NOMO-1 (cell line): ENCODE results near the gene GMEB2.
A peak's percentile ranks its signal among the peaks of the same experiment; 100 is the strongest.
"Not testable (repeated sequence)": the region's sequence is repeated elsewhere in the genome, so short reads cannot be mapped to it uniquely, and the experiment has no call there.

Source experiments
- DNase-seq, 2 experiments: peaks; one replicate each; lab custom pipeline; 2025; ENCODE audit not compliant: unreplicated experiment in 2 of 2; lab: John Stamatoyannopoulos, UW

The GMEB2 gene

DNA sequence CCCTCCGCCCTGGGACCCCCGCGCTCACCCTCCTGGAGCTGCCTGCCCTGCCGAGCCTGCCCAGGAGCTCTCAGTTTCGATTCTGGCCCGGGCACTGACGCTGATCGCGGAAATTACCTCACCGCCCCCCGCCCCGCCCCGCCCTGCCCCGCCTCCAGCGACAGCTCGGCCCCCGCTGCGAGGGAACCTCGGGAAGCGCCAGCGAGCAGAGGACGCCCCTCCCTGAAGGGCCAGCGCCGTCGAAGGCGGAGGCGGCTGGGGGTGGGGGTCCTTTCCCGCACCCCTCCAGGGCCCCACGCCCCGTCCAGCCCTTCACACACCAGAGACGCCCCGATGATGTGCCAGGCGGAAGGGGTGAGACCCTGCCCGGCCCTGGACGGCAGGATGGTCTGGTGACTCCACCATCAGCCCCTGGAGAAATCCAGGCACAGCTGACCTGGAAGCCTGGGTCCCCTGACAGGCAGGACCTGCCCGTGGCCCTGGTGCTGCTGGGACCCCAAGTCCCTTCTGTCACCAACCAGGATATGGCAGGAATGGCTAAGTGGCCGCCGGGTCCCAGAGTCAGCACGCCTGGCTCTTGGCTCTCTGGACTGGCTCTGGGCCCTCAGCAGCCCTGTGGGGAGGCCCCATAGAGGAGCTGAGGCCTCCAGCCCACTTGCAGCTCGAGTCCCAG, 52.6 kb downstream of the GMEB2 start, which contains the start of gene HELZ2:
HELZ2 (minus strand) TSS at position 84 of the 673 bp plus-strand sequence. CDS start 1,854 bp downstream, outside the sequence.
- peak; percentile 58 to 74 for DNase-seq

DNA sequence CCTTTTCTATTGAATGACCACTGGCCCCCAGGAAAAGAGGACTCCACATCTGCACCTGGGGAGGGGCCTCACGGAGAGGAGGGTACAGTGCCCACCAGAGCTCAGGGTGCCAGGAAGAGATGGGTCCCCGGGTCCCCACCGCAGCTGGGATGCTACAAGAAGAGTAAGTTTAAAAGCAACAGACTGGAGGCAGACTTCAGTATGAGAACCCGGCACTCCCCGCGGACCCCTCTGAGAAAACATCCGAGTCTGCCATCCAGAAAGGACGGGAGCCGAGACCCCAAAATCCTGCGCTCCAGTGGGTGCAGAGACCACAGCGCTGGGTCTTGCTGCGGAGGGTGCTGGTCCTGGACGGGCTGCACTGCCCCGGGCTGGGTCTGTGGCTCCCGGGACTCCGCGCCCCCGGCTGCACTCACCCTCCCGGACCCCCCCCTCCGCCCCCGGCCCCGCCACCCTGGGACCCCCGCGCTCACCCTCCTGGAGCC, 53.2 kb downstream of the GMEB2 start:
- no peak for DNase-seq

DNA sequence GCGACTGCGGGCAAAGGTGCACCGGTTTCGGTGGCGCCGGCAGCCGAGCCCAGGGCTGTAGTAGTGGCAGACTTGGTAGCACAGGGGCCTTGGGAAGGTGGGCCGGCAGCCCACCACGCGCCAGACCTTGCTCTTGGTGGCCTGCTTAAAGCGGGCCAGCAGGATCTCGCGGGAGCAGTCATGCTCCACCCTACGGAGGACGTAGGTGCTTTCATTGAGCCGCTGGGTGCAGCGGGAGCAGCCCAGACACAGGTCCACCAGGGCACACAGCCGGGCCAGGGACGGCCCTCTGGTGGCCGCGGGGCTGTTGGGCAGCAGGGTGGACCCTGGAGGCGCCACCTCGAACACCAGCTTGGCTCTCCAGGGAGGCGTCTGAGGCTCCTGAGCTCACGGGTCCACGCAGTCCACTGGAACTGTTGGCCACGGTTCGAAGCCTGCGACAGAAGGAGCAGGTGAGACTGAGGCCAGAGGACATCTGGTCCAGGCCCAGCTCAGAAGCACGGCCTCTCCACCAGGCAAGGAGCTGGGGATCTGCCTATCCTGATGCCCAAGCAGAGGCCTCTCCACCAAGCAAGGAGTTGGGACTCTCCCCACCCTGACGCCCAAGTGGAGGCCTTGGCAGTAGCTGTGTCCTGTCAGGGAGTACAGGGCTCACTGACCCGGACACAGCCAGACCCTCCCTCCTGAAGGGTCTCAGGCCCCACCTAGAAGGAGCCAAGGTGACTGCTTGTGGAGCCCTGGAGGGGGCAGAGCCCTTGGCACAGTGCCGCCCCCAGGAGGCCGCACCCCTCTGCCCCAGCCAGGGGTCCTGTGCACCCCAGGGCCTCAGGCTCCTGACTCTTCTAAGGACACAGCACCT, 53.9 kb downstream of the GMEB2 start:
- no peak for DNase-seq

DNA sequence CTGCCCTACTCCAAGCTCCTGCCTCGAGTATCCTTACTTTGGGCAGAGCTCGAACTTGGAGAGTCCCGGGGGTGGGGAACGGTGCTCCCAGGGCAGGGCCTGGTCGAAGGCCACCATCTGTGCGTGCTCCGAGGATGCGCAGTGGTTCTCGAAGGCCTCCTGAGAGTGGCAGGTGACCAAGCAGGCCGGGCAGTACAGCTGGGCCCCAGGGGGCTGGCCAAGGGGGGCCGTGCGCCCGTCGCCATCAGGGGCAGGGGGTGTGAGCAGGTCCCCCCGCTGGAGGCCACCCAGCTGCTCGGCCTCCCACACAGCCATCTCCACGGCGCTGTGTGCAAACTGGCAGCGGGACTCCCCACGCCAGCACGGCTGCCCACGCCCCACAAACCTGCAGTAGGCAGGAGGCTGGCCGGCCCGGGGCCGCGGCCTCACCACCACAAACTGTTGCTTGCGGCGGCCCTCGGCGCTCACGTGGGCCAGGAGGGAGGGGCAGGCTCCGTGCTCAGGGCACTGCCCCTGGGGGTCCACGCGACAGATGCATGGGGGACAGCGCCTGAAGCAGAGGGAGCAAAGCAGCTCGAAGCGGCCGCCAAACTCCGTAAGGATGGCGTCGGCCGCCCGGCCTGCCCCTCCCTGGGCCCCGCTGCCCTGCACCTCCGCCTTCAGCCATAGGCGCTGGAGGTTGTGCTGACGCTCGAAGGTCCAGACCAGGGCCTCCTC, 54.7 kb downstream of the GMEB2 start:
- no peak for DNase-seq

DNA sequence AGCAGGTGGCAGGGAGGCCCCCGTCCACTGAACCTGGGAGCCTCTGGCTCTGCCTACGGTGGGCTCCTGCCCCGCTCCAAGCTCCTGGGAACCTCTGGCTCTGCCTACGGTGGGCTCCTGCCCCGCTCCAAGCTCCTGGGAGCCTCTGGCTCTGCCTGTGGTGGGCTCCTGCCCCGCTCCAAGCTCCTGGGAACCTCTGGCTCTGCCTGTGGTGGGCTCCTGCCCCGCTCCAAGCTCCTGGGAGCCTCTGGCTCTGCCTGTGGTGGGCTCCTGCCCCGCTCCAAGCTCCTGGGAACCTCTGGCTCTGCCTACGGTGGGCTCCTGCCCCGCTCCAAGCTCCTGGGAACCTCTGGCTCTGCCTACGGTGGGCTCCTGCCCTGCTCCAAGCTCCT, 55.8 kb downstream of the GMEB2 start:
- not testable (repeated sequence) for DNase-seq

DNA sequence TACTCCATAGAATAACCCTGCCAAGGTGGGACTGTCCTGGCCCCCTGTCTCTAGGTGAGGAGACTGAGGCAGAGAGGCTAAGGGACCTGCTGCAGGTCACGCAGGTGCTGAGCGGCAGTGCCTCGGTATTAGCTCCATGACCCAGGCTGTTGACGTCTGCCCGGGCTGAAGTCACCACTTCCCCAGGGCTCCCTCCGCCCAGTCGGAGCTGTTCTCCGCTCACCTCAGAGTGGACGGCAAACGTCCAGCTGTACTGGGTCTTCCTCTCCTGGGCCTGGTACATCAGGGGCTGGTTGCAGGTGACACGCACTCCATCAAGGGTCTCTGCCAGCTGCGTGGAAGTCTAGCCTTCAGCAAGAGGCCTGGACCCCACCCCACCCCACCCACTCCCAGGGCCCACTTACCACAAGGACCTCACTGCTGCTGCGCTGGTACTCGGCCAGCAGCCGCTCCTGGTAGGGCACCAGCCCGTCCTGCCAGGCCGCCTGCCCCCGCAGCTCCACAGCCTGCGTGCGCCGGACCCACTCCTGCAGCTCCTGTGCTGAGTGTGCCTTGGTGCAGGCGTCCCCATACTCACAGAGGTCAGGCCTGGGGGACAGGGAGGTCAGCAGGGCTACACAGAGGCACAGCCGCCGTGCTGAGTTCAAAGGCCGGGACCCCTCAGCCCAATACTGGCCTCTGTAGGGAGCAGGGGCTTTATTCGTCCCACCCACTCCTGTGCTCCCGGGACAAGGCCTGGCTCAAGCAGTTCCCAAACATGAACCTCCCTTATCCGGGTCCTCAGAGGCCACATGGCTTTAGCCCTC, 56.4 kb downstream of the GMEB2 start:
- DNase-seq = no peak

DNA sequence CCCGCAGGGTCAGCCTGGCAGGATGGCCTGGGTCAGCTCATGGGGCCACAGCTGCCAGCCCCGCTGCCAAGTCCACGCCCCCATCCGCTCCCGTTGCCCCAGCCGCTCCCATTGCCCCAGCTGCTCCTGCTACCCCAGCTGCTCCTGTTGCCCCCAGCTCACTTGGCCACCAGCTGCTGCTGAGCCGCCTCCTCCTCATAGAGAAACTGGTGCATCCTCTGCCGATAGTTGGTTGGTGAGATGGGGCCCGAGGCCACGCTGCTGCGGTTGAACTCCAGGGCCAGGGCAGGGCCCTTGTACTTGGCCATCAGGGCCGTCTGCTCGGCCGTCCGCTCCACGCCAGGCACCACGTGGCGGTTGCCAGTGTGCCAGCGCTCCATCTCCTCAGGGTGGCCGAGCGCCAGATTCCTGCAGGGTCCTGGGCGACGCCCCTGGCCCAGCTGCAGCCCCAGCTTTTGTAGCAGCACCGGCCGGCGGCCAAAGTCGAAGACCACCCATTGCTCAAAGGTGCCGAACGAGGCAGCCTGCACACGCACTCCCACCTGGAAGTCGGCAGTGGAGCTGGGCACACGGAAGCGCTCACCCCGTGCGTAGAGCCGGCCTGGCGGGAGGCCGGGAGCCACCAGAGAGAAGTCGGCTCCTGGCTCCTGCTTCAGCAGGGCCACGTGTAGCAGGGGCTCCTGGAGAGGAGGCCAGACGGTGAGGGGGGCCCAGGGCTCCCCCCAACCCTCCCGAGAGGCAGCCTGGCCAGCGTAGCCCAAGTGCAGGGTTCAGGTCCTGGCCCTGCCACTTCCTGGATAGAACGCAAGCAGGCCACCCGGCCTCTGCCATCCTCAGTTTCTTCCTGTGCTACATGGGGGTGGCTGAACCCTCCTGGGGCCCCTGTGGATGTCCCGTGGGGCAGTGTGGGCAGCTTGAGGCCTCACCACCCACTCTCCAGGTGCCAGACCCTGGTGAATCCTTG, 57.6 kb downstream of the GMEB2 start:
- DNase-seq = no peak

DNA sequence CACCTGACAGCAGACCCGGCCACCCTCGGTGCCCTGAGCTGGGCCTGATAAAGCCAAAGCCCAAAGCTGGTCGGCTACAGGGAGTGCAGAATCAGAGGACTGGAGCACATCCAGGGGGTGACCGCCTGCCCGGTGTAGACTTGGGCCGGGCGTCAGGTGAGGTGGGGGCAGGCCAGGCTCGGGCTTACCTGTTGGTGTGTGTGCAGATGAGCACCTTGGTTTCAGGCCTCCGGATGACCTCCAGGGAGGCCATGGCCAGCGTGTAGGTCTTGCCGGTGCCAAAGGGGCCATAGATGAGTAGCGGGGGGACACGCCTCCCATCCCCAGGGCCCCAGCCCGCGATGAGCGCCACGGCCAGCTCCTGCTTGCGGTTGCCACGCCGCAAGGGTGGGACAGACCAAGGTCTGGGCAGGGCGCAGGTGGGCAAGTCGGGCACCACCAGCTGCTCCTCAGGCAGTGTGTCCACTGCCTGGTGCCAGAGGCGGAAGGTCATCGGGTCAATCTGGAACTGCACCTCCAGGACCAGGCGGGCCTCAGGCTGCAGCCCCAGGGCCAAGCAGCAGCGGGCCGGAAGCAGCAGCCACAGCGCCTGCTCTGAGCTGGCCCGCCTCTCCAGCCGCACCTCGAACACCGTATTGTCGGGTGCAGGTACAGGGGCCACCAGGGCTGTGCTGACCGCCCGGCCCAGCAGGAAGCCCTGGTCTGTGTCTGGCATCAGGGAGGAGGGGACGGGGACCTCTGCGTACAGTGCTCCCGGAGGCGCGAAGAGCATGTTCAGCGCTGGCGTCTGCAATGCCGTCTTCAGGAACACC, 58.5 kb downstream of the GMEB2 start:
- peak in 1 of 2 experiments; percentile 19 for DNase-seq

DNA sequence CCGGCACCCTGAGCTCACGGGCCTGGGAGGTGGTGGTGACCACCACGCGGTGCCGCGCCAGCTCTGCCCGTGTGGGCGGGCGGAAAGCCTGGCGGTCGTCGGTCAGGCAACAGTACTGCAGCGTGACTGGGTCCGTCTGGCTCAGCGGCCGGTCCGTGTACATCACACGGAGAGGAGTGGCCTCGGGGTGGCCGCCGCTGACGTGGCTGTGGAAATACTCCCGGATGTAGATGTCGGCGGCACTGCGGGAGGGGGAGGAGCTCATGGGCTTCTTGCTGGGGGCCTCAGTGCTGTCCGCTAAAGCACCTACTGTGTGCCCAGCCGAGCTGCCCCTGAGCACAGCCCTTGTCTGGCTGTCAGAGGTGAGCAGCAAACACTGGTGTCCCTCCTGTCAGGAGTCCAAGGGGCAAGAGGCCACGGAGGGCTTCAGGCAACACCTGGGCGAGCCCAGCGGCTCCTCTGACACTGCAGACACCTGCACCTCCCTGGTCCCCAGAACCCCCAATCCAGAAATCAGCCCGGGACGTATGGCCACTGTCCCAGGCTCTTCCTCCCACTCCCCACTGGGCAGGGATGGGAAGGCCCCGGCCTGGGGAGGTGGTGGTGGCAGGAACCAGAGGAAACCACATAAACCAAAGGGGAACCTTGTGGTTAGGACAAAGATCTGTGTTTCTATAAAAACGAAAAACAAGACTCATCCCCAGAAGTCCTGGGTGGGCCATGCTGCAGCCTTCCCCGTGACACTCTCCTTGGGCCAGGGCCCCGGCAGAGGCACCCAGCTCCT, 59.3 kb downstream of the GMEB2 start:
- DNase-seq = peak; percentile 63 to 85

DNA sequence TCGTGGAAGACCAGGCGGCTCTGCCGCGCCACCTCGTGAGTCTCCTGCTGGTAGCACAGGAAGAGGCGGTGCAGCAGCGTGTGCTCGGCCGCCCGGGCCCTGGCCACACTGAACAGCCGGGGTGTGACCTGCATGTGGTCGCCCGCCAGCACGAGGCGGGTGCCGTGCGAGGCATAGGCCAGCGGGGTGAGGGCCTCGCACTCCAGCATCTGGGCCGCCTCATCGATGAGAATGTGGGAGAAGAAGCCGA, 59.8 kb downstream of the GMEB2 start:
- peak; percentile 30 to 50 for DNase-seq

DNA sequence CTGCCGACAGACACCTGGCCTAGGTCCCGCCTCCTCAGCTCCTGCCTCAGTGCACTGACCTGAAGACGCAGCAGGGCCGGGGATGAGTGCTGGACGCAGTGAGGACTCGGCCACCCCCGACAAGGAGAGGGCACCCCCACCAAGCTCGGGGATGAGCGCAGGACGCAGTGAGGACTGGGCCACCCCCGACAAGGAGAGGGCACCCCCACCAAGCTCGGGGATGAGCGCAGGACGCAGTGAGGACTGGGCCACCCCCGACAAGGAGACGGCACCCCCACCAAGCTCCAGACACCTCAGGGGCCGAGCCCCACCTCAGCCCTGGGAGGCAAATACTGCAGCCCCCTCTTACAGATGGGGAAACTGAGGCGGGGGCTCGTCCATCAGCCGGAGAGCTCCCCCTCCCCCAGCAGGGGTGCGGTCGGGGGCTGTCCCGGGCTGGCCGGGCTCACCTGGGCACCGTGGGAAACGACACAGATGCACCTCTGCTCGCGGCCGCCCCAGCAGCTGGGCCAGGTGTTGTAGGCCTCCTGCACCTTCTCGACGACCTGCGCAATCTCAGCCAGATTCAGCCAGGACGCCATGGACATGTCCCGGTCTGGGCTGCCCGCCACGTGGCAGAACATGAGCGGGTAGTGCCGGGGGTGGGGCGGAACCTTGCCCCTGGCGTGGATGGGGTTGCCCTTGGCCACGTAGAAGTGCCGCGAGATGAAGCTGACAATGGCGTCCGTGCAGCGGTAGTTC, 60.3 kb downstream of the GMEB2 start:
- no peak for DNase-seq

DNA sequence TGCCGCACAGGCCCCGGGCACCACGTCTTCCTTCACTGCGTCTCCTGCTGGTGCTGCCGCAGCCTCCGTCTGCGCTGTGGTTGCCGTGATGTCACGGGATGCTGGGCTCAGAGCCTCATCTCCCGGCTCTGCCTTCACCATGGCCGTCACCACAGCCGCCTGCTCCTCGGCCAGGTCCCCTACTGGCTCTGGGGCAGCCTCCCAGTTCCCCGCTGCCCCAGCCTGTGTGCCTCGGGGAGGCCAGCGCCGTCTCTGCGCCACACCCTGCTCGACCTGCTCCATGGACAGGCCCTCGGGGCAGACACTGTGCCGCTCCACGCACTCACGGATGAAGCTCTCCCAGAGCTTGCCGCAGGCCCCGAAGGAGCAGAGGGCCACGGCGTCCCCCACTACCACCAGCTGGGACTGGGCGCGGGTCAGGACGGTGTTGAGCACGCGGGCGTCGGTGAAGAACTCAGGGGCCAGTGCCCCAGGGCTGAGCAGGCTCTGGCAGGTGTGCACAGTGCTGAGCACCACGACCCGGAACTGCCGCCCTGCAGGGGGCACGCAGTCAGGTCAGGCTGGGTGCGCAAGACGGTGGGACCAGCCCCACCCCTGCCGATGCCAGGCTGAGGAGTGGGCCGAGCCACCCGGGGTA, 61.1 kb downstream of the GMEB2 start:
- DNase-seq = no peak

DNA sequence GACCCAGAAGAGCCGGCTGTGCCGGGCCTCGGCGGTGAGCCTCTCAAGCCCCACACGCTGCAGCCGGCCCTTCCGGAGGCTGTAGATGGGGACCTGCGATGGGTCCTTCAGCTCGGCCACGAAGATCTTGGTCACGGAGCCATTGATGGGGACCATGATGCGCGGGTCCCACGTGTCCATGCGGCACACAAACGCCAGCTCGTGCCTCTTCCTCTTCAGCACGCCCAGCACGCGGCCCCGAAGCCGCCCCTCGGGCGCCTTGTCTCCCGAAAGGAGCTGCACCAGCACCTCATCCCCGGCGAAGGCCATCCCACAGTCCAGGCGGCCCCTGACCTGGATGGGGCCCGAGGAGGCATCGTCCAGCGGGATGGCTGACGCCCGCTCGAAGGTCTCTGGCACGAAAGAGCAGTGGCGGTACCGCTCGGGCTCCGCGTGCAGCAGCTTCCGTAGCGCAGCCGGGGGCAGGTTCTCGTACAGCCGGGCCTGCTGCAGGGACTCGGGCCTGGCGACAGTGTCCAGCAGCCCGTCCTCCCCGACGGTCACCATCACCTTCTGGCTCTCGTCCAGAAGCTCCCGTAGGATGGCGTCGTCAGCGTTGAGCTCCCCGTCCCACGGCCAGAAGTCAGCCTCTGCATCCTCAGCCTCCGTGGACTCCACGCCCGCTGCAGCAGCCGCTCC, 61.7 kb downstream of the GMEB2 start:
- DNase-seq = no peak

DNA sequence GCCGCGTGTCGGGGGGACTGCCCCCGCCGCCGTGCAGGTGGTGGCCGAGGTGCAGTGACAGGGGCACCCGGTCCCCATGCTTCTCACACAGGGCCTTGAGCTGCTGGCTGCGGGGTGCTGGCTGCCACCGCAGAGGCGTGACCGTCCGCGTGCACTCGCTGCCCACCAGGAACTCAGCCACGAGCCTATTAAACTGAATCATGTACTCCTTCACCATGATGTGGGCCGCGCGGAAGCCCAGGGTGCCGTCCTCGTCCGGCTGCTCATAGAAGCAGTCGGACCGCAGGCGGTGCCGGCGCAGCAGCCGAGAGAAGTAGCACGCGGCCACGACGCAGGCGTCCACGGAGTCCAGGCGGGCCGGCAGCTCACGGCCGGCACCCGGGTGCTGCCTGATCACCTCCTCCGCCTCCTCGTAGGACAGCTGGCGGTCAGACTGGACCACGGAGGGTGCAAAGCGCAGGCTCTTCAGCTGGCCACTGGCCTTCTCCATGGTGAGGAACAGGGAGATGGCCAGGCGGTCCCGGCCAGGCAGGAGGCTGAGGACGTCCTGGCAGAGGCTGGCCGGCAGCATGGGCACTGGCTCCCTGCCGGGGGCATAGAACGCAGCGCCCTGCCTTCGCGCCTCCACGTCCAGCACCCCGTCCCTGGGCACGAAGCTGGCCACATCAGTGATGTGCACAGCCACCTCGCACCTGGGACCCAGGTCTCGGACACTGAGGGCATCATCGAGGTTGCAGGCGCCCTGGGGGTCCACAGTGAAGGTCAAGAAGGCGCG, 62.7 kb downstream of the GMEB2 start:
- no peak for DNase-seq

DNA sequence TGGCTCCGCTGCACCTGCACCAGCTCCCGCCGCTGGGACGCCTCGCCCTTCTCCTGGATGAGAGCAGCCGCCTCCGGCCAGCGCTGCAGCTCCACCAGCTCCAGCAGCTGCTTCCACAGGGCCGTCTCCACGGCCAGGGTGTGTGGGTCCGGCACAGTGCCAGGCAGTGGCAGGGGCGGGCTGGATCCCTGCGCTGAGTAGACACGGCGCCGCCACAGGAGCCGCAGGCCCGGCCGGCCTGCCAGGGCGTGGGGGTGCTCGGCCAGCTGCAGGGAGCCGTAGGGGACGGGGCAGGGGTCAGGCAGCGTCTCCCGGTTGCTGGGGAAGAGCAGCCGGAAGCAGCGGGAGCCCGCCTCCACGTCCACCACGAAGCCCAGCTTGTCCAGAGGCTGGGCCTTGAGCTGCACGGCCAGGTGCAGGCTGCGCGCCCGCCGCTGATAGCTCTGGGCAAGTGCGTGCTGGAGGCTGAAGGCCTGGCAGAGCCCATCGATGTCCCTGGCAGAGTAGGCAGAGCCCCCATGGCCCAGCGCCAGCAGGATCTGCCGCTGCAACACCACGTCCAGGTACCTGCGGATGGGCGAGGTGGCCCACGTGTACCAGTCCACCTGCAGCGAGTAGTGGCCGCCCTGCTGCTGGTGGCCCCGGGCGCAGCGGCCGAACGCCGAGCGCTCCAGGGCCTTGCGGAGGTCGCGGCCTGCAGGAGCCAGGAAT, 63.5 kb downstream of the GMEB2 start:
- no peak for DNase-seq
